ENCODE data around the gene ANKH. TPM values are rescaled to one million over a fixed set of nuclear protein-coding genes. Genes with fewer than 3 reads are reported as not detected.

The ANKH gene
- polyA plus RNA-seq, 1 donor: 85.6 TPM

DNA sequence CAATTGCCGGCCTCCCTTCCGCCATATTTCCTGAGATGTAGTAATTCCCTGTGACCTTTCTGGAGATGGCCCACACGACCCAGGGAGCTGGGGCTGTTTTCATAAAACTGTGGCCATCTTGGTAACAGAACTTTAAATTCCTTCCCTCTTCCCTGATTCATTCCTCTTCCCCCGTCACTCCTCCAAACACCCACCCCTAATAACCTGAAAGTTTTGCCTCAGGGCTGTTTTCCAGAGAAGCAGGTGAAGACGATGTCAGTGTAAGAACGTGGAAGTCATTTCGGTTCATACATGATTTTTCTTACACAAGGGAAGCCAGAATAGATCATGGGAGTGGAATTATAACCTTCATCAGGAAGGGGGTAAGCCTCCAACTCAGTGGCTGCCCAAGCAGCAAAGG, 40.6 kb upstream of the ANKH start:
- 95% methylated on average over 5 of the region's 7 CpGs for WGBS (ENCODE audit: insufficient coverage, low lambda C conversion rate)
- no peaks in the 10 kb centered on the region for H3K27me3 ChIP-seq (ENCODE audit: control insufficient read depth, insufficient read depth, low read length)
- H3K36me3 ChIP-seq (ENCODE audit: control insufficient read depth, insufficient read depth, low read length): no peaks in the 10 kb centered on the region
- no peak for DNase-seq
- no peak overlapping the region for H3K27ac ChIP-seq (ENCODE audit: low read length)
- H3K9me3 ChIP-seq (ENCODE audit: control insufficient read depth, low read depth, low read length): no peaks in the 10 kb centered on the region
- H3K4me3 ChIP-seq (ENCODE audit: low read length): no peak overlapping the region
- H3K4me1 ChIP-seq (ENCODE audit: control insufficient read depth, insufficient read depth, low read length): peaks cover 2% of the 10 kb centered on the region

DNA sequence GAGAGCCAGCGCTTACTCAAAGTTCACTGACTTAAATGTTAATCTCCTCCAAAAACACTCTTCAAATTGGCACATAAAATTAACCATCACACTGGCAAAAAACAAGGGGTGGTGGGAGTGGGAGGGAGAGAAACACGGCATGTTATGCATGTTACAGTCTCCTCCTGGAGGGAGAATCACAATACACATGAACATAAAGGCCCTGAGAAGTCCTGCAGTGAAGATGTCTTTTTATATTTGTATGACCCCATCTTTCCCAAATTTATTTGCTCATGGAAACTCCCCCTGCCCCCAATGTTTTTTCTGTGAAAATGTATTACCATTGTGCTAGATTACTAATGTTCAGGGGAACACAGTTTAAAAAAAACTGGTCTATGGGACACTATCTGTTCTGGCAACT, 37.8 kb upstream of the ANKH start:
- Histone ChIP-seq H3K4me1 (ENCODE audit: control insufficient read depth, insufficient read depth, low read length) (no peaks in the 10 kb centered on the region), H3K4me3 (ENCODE audit: low read length) (no peak overlapping the region), H3K27ac (ENCODE audit: low read length) (no peak overlapping the region), H3K36me3 (ENCODE audit: control insufficient read depth, insufficient read depth, low read length) (no peaks in the 10 kb centered on the region), H3K9me3 (ENCODE audit: control insufficient read depth, low read depth, low read length) (no peaks in the 10 kb centered on the region), H3K27me3 (ENCODE audit: control insufficient read depth, insufficient read depth, low read length) (no peaks in the 10 kb centered on the region)
- WGBS (ENCODE audit: insufficient coverage, low lambda C conversion rate): no CpG with 5 or more reads among the region's 2 CpGs
- DNase-seq: no peak

DNA sequence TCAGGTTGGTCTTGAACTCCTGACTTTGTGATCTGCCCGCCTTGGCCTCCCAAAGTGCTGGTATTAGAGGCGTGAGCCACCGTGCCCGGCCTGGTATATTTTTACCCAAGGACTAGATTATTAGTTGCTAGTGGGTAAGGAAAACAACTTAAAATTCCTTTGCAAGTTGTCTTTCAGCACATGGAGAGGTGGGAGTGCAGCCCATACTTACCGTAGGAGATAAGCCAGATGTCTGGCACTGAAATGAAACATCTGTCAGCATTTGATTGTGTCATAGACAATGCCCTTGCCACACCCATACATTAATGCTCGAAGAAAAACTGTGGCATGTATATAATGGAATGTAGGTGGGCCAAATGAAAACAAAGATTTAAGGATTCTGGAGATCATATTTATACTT, 36.6 kb upstream of the ANKH start:
- no peak overlapping the region for H3K27ac ChIP-seq (ENCODE audit: low read length)
- no peaks in the 10 kb centered on the region for H3K27me3 ChIP-seq (ENCODE audit: control insufficient read depth, insufficient read depth, low read length)
- no peaks in the 10 kb centered on the region for H3K36me3 ChIP-seq (ENCODE audit: control insufficient read depth, insufficient read depth, low read length)
- WGBS (ENCODE audit: insufficient coverage, low lambda C conversion rate): no CpG with 5 or more reads among the region's 6 CpGs
- no peaks in the 10 kb centered on the region for H3K9me3 ChIP-seq (ENCODE audit: control insufficient read depth, low read depth, low read length)
- no peak for DNase-seq
- no peak overlapping the region for H3K4me3 ChIP-seq (ENCODE audit: low read length)
- H3K4me1 ChIP-seq (ENCODE audit: control insufficient read depth, insufficient read depth, low read length): no peaks in the 10 kb centered on the region

DNA sequence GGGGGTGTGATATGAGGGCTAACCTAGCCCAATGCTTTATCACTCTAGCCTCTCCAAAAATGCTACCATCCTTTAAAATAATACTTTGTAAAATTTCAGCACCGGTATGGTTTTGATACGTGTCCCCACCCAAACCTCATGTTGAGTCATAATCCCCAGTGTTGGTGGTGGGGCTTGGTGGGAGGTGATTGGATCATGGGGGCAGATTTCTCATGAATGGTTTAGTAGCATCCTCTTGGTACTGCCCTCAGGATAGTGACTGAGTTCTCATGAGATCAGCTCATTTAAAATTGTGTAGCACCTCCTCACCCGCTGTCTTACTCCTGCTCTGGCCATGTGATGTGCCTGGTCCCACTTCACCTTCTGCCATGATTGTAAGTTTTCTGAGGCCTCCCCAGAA, 35.0 kb upstream of the ANKH start:
- Histone ChIP-seq H3K4me3 (ENCODE audit: low read length) (no peak overlapping the region), H3K27me3 (ENCODE audit: control insufficient read depth, insufficient read depth, low read length) (no peaks in the 10 kb centered on the region), H3K27ac (ENCODE audit: low read length) (no peak overlapping the region), H3K9me3 (ENCODE audit: control insufficient read depth, low read depth, low read length) (no peaks in the 10 kb centered on the region), H3K4me1 (ENCODE audit: control insufficient read depth, insufficient read depth, low read length) (no peaks in the 10 kb centered on the region), H3K36me3 (ENCODE audit: control insufficient read depth, insufficient read depth, low read length) (no peaks in the 10 kb centered on the region)
- no CpG with 5 or more reads among the region's 3 CpGs for WGBS (ENCODE audit: insufficient coverage, low lambda C conversion rate)
- DNase-seq: no peak

DNA sequence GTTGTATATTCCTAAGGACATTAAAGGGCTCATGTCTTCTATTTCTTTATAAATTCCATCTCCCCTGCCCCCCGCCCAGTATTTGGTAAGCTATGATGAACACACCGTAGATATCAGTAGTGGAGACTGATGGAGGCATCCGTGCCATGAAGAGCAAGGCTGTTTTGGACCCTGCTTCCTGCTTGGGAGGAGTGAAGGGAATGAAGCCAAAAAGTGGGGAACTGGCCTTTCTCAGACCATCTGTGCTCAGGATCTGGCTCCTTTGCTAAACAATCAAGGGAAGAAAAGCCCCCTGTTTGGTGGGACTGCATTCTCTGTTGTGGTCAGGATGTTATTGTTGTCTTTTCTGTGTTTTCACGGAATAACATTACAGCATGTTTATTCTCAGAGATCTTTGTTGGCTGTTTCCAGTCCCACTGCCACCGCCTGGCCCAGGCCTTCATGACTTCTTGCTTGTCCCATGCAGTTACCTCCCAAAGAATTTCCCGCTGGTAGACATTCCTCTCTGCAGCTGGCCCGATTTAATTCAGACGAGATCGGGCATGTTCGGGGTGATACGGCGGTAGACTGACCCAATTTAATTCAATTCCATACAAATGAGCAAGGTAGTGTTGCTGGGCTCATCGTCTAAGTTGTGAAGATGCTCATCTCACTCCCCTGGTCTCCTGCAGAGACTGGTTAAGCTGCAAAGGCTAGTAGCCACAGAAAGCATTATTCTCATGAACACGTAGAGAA, 31.4 kb upstream of the ANKH start:
- H3K27ac ChIP-seq (ENCODE audit: low read length): no peak overlapping the region
- H3K9me3 ChIP-seq (ENCODE audit: control insufficient read depth, low read depth, low read length): no peaks in the 10 kb centered on the region
- 93% methylated on average over 3 of the region's 14 CpGs for whole genome bisulfite sequencing (ENCODE audit: insufficient coverage, low lambda C conversion rate)
- no peak for DNase-seq
- no peaks in the 10 kb centered on the region for H3K27me3 ChIP-seq (ENCODE audit: control insufficient read depth, insufficient read depth, low read length)
- H3K36me3 ChIP-seq (ENCODE audit: control insufficient read depth, insufficient read depth, low read length): no peaks in the 10 kb centered on the region
- no peaks in the 10 kb centered on the region for H3K4me1 ChIP-seq (ENCODE audit: control insufficient read depth, insufficient read depth, low read length)
- H3K4me3 ChIP-seq (ENCODE audit: low read length): no peak overlapping the region

DNA sequence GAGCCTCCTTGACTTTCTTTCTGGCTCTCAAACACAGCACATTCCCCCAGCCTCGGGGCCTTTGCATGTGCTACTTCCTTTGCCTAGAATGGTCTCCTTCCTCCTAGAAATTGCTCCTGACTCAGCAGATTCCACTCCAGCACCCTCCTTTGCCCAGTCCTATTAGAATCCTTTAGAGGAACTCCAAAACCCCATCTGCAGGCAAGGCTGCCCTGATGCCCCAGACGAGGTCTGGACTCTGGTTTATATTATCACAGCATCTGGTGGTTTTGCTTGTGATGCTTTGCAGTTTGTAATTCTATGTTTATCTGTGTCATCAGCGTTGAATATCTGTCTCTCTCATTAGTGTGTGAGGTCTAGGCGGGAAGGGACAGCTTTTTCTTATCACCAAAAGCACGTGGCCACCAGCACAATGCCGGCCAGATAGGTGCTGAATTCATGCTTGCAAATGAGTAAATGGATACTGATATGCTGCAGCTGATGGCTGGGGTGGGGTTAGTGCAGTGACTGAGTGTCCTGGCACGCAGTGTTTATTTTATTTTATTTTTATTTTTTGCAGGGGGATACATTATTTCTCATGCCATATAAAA, 30.0 kb upstream of the ANKH start:
- Histone ChIP-seq H3K36me3 (ENCODE audit: control insufficient read depth, insufficient read depth, low read length) (no peaks in the 10 kb centered on the region), H3K4me1 (ENCODE audit: control insufficient read depth, insufficient read depth, low read length) (no peaks in the 10 kb centered on the region), H3K27ac (ENCODE audit: low read length) (no peak overlapping the region), H3K4me3 (ENCODE audit: low read length) (no peak overlapping the region), H3K9me3 (ENCODE audit: control insufficient read depth, low read depth, low read length) (no peaks in the 10 kb centered on the region), H3K27me3 (ENCODE audit: control insufficient read depth, insufficient read depth, low read length) (no peaks in the 10 kb centered on the region)
- peak in 1 of 2 donors; percentile 56 for DNase-seq
- WGBS (ENCODE audit: insufficient coverage, low lambda C conversion rate): 80% methylated on average over 1 of the region's 7 CpGs

DNA sequence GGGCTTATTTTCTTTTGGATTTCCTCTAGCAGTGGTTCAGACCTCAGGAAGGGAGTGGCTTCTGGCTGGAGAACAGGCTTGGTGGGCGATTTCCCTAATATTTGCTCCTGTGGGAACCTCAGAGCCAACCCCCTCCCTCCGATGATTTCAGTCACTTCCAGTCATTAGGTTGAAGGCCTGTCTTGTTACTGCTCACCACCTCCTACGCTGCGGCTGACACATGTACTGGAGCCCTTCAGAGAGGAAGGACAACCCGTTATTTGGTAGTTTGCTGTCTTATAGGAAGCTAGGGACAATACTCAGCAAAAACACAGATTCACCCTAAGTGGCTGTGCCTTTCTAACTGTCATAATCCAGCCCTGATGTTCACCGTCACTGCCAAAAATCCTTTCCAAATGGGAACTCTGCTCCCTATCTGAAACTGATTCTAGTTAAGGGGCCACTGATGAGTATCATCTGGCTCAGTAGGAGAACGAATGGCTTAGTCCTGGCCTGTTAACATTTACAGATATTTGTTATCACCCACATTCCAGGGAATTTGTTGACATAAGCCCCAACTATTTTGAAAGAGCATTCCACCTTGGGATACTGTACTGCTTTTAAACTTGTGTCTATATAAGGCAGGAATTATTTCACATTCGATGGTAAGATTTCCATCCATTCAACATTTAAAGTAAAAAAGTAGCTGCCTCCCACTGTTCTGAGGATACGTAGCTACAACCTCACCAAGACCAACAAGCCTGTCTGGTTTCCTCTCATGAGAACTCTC, 29.3 kb upstream of the ANKH start:
- Histone ChIP-seq H3K27me3 (ENCODE audit: control insufficient read depth, insufficient read depth, low read length) (no peaks in the 10 kb centered on the region), H3K4me3 (ENCODE audit: low read length) (no peak overlapping the region), H3K27ac (ENCODE audit: low read length) (no peak overlapping the region), H3K4me1 (ENCODE audit: control insufficient read depth, insufficient read depth, low read length) (peaks cover 3% of the 10 kb centered on the region), H3K36me3 (ENCODE audit: control insufficient read depth, insufficient read depth, low read length) (no peaks in the 10 kb centered on the region), H3K9me3 (ENCODE audit: control insufficient read depth, low read depth, low read length) (no peaks in the 10 kb centered on the region)
- no peak for DNase-seq
- whole genome bisulfite sequencing (ENCODE audit: insufficient coverage, low lambda C conversion rate): 52% methylated on average over 2 of the region's 9 CpGs

DNA sequence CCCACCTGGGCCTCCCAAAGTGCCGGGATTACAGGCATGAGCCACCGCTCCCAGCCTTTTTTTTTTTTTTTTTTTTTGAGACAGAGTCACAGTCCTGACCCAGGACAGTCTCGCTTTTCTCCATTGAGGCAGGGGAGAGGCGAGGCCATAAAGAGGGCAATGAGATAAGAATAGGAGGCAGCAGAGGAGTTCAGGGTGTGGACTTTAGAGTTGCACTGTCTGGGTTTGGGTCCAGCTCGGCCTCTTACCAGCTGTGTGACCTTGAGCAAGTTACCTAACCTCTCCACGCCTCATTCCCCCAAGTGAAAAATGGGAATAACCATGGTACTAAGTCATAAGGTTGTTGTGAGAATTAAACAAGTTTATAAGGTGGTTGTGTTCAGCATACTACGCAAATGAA, 24.6 kb upstream of the ANKH start:
- WGBS (ENCODE audit: insufficient coverage, low lambda C conversion rate): 17% methylated on average over 1 of the region's 7 CpGs
- peak; percentile 63 to 85 for DNase-seq
- Histone ChIP-seq H3K36me3 (ENCODE audit: control insufficient read depth, insufficient read depth, low read length) (no peaks in the 10 kb centered on the region), H3K4me3 (ENCODE audit: low read length) (no peak overlapping the region), H3K4me1 (ENCODE audit: control insufficient read depth, insufficient read depth, low read length) (peaks cover 26% of the 10 kb centered on the region), H3K27me3 (ENCODE audit: control insufficient read depth, insufficient read depth, low read length) (no peaks in the 10 kb centered on the region), H3K27ac (ENCODE audit: low read length) (peak overlapping the region; percentile 57), H3K9me3 (ENCODE audit: control insufficient read depth, low read depth, low read length) (no peaks in the 10 kb centered on the region)

DNA sequence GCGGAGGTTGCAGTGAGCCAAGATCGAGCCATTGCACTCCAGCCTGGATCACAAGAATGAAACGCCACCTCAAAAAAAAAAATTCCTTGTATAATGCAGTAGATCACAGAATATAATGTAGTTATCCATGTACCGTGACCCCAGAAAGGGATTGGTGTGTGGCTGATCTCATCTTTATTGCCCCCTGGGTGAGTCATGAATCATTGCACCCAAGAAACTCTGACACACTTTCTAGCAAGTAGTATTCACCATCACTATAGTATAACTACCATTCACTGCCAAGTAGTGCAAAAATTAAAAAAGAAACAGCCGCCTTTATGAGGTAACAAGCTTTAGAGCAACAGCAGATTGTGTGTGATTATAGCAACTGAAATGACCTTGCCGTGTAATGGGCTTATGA, 23.7 kb upstream of the ANKH start:
- Histone ChIP-seq H3K27me3 (ENCODE audit: control insufficient read depth, insufficient read depth, low read length) (no peaks in the 10 kb centered on the region), H3K36me3 (ENCODE audit: control insufficient read depth, insufficient read depth, low read length) (no peaks in the 10 kb centered on the region), H3K4me3 (ENCODE audit: low read length) (no peak overlapping the region), H3K9me3 (ENCODE audit: control insufficient read depth, low read depth, low read length) (no peaks in the 10 kb centered on the region), H3K4me1 (ENCODE audit: control insufficient read depth, insufficient read depth, low read length) (peaks cover 26% of the 10 kb centered on the region), H3K27ac (ENCODE audit: low read length) (peak overlapping the region; percentile 57)
- DNase-seq: peak; percentile 87 to 95
- 29% methylated on average over 3 of the region's 6 CpGs for WGBS (ENCODE audit: insufficient coverage, low lambda C conversion rate)

DNA sequence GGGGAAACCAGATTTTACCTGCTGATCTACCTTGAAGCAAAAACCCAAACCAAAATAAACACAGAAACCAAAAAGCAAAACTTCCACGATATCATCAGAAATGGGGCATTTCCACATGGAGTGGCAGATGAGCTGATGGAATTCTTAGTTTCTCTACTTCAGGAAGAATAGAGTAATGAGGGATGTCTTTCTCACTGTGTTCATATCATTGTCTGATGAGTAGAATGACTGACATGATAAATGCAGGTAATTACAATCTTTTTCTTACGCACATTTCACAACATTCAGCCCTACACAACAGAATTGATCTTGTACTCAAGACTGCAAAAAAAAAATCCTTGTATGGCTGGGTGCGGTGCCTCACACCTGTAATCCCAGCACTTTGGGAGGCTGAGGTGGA, 23.2 kb upstream of the ANKH start:
- no CpG with 5 or more reads among the region's 3 CpGs for WGBS (ENCODE audit: insufficient coverage, low lambda C conversion rate)
- H3K27me3 ChIP-seq (ENCODE audit: control insufficient read depth, insufficient read depth, low read length): no peaks in the 10 kb centered on the region
- peaks cover 26% of the 10 kb centered on the region for H3K4me1 ChIP-seq (ENCODE audit: control insufficient read depth, insufficient read depth, low read length)
- H3K27ac ChIP-seq (ENCODE audit: low read length): peak overlapping the region; percentile 57
- no peaks in the 10 kb centered on the region for H3K9me3 ChIP-seq (ENCODE audit: control insufficient read depth, low read depth, low read length)
- H3K4me3 ChIP-seq (ENCODE audit: low read length): no peak overlapping the region
- DNase-seq: no peak
- H3K36me3 ChIP-seq (ENCODE audit: control insufficient read depth, insufficient read depth, low read length): no peaks in the 10 kb centered on the region
